ENCODE measurements around the gene SLC17A9. TPM values are rescaled to one million over a fixed set of nuclear protein-coding genes. Genes with fewer than 3 reads are reported as not detected.

Gene SLC17A9
- total and polyA plus RNA-seq, 2 of the 8 experiments (the other 6 are each of a cell fraction or from before 2014, with no cell fraction given), result 23.5 to 35.2 TPM

DNA sequence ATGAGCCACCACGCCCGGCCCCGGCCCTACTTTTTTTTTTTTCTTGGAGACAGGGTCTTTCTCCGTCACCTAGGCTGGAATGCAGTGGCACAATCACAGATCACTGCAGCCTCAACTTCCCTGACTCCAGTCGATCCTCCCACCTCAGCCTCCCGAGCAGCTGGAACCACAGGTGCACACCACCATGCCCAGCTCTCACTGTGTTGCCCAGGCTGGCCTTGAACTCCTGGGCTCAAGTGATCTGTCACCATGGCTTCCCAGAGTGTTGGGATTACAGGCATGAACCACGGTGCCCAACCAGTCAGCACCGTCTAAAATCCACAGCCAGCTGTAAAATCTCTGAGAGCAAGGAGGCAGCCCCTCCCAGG is 17.4 kb downstream of the SLC17A9 start:
- Histone ChIP-seq H4K91ac (replicated peaks; ENCODE audit: insufficient read length, low read length) (peak overlapping the region; percentile 65), H3K23ac (ENCODE audit: insufficient read length) (no peak overlapping the region), H4K20me1 (replicated peaks in 1 of 2; ENCODE audit: control insufficient read depth in 1 of 2, insufficient read depth in 2 of 2, low read length in 2 of 2) (peaks cover 0 to 8% of the 10 kb centered on the region in 2 experiments), H3K4ac (replicated peaks; ENCODE audit: insufficient read length, low read depth, low read length) (peak overlapping the region; percentile 78), H2BK12ac (ENCODE audit: low read depth, low read length) (no peak overlapping the region), H3K27ac (ENCODE audit: low read depth, low read length) (no peak overlapping the region), H2BK5ac (ENCODE audit: low read depth, low read length) (no peak overlapping the region), H4K8ac (ENCODE audit: extremely low read depth, insufficient read depth, low read length) (no peak overlapping the region), H3K9ac (replicated peaks in 1 of 4; ENCODE audit: extremely low read depth in 1 of 4, low read depth in 3 of 4, low read length in 3 of 4) (no peak overlapping the region), H3K4me3 (ENCODE audit: extremely low read depth in 1 of 4, insufficient read depth in 2 of 4, low read depth in 3 of 4, low read length in 4 of 4) (no peak overlapping the region), H3K27me3 (replicated peaks in 1 of 4; ENCODE audit: control insufficient read depth in 3 of 4, extremely low read depth in 1 of 4, insufficient read depth in 3 of 4, low read length in 3 of 4) (peaks cover 8 to 29% (median 22%) of the 10 kb centered on the region in 4 experiments), H3K36me3 (ENCODE audit: control insufficient read depth in 2 of 4, insufficient read depth in 4 of 4, low read length in 3 of 4) (no peaks in the 10 kb centered on the region; a peak in 1 of 8 replicates), H2BK120ac (replicated peaks; ENCODE audit: low read depth, low read length) (no peak overlapping the region), H3K18ac (ENCODE audit: extremely low read depth, low read length) (peak overlapping the region; percentile 19; the same call in 1 of the 2 replicates), H3K4me2 (ENCODE audit: insufficient read depth in 1 of 2, low read depth in 2 of 2, low read length in 2 of 2) (no peak overlapping the region), H3K56ac (replicated peaks; ENCODE audit: insufficient read length, low read depth, low read length) (no peak overlapping the region), H2AFZ (ENCODE audit: low read length) (no peak overlapping the region), H3K4me1 (replicated peaks in 1 of 4; ENCODE audit: control insufficient read depth in 3 of 4, insufficient read depth in 4 of 4, low read length in 3 of 4) (peaks cover 2 to 16% (median 10%) of the 10 kb centered on the region in 4 experiments), H2BK20ac (ENCODE audit: low read length) (no peak overlapping the region), H2BK15ac (ENCODE audit: low read length) (no peak overlapping the region), H3K23me2 (ENCODE audit: low read depth, low read length) (peaks cover 13% of the 10 kb centered on the region; the same call in 1 of the 2 replicates), H3K9me3 (ENCODE audit: insufficient read depth in 2 of 2, low read depth in 1 of 2, low read length in 1 of 2) (no peaks in the 10 kb centered on the region), H2AK5ac (ENCODE audit: low read depth, low read length) (no peak overlapping the region), H3K79me1 (ENCODE audit: low read depth, low read length) (no peaks in the 10 kb centered on the region), H4K5ac (ENCODE audit: insufficient read length, low read depth, low read length) (no peak overlapping the region), H3K79me2 (ENCODE audit: control insufficient read depth in 1 of 2, insufficient read depth in 2 of 2, low read length in 2 of 2) (no peaks in the 10 kb centered on the region), H3K14ac (ENCODE audit: insufficient read length) (no peak overlapping the region)
- DNase-seq (ENCODE audit: low read depth in 1 of 2, low spot score in 2 of 2) (no peak), FAIRE-seq (no peak)
- ChIA-PET POLR2A (ENCODE audit: partially characterized antibody) (interaction anchor here (0.6 to 3.4 kb wide), 7 partner anchors 10 to 85 kb away, joined by 3 to 13 read pairs (median 7); partner anchors contain the start of gene BHLHE23), CTCF (ENCODE audit: partially characterized antibody) (interaction anchor here (0.8 to 8.1 kb wide), 13 partner anchors 9 to 179 kb away, joined by 3 to 53 read pairs (median 7); partner anchors contain the start of gene BHLHE23)
- TF ChIP-seq HDAC2 (IDR thresholded peaks at IDR 0.05; ENCODE audit: borderline replicate concordance in 1 of 2, low read depth in 2 of 2, low read length in 2 of 2) (no peak), KDM1A (IDR thresholded peaks at IDR 0.05; ENCODE audit: borderline replicate concordance, low read length) (no peak), KDM5A (IDR thresholded peaks at IDR 0.05; ENCODE audit: low read length) (no peak), TBP (IDR thresholded peaks at IDR 0.05; ENCODE audit: low read depth, low read length) (no peak), SIN3A (conservative IDR thresholded peaks at IDR 0.05 in 1 of 2, IDR thresholded peaks at IDR 0.05 in 1 of 2; ENCODE audit: low read depth in 1 of 2, low read length in 2 of 2) (no peak)
- TF ChIP-seq, protein P1, sequence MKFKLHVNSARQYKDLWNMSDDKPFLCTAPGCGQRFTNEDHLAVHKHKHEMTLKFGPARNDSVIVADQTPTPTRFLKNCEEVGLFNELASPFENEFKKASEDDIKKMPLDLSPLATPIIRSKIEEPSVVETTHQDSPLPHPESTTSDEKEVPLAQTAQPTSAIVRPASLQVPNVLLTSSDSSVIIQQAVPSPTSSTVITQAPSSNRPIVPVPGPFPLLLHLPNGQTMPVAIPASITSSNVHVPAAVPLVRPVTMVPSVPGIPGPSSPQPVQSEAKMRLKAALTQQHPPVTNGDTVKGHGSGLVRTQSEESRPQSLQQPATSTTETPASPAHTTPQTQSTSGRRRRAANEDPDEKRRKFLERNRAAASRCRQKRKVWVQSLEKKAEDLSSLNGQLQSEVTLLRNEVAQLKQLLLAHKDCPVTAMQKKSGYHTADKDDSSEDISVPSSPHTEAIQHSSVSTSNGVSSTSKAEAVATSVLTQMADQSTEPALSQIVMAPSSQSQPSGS (IDR thresholded peaks at IDR 0.05; ENCODE audit: low read length), result no peak
- WGBS, 2 experiments (ENCODE audit: extremely low coverage in 1 of 2, insufficient coverage in 1 of 2, insufficient read length in 1 of 2, insufficient replicate concordance in 2 of 2, low coverage in 1 of 2, low lambda C conversion rate in 2 of 2, missing lambda C conversion rate in 1 of 2), result 91% methylated on average over 5 of the region's 8 CpGs; no CpG with 5 or more reads in 1 of the 2 experiments

All from H1 (cell line).